Upper lobe of left lung (tissue), 6 donors: ENCODE data around the gene HMGN1. TPM values are rescaled to one million over a fixed set of nuclear protein-coding genes. Genes with fewer than 3 reads are reported as not detected.

Source experiments
- ATAC-seq, 2 donors: fragments of 200-7000 bp; cut with Tn5 transposase; one replicate each; pipeline ENCODE4 v1.9.1; 2022; ENCODE audit warnings: mild to moderate bottlenecking in 2 of 2, moderate library complexity in 2 of 2; ENCODE audit not compliant: low FRiP score in 2 of 2
- DNase-seq, 2 donors: peaks; one replicate each; pipeline ENCODE4 v3.0.0-alpha.2; 2019 to 2020
- H3K27ac ChIP-seq, 4 donors: fragments of 200-600 bp; sonication (generic); one replicate each; pipeline ENCODE4 v1.5.1; 2016 to 2019
- H3K27me3 ChIP-seq, 4 donors: fragments of 200-600 bp; sonication (generic); one replicate each; pipeline ENCODE4 v1.5.1; 2017 to 2019
- H3K36me3 ChIP-seq, 4 donors: fragments of 200-600 bp; sonication (generic); one replicate each; pipeline ENCODE4 v1.5.1; 2016 to 2019
- H3K4me1 ChIP-seq, 4 donors: fragments of 200-600 bp; sonication (generic); one replicate each; pipeline ENCODE4 v1.5.1; 2018 to 2019
- H3K4me3 ChIP-seq, 4 donors: fragments of 200-600 bp; sonication (generic); one replicate each; pipeline ENCODE4 v1.5.1; 2017 to 2019; ENCODE audit warnings: mild to moderate bottlenecking in 2 of 4, moderate library complexity in 1 of 4
- H3K9me3 ChIP-seq, 4 donors: fragments of 200-600 bp; sonication (generic); one replicate each; pipeline ENCODE4 v1.5.1; 2018 to 2019
- CTCF ChIP-seq, 6 experiments: fragments of 450-650 bp in 4 of 6; fragments of 200-600 bp in 2 of 6; sonication (generic) in 2 of 6; IDR thresholded peaks; one replicate each; pipeline ENCODE4 v1.5.1; 2016 to 2019; ENCODE audit warnings: antibody characterized with exemption in 6 of 6
- EP300 ChIP-seq, 4 donors: sonication (generic); formaldehyde crosslinking; IDR thresholded peaks; one replicate each; pipeline ENCODE4 v1.5.1; 2017; ENCODE audit warnings: antibody characterized with exemption in 4 of 4, control low read depth in 2 of 4
- POLR2A ChIP-seq, 4 donors: fragments of 450-650 bp; IDR thresholded peaks; one replicate each; pipeline ENCODE4 v1.5.1; 2016 to 2017; ENCODE audit warnings: antibody characterized with exemption in 4 of 4, mild to moderate bottlenecking in 2 of 4
- POLR2AphosphoS5 ChIP-seq, 2 donors: sonication (generic); formaldehyde crosslinking; IDR thresholded peaks; one replicate each; pipeline ENCODE4 v1.5.1; 2017; ENCODE audit warnings: antibody characterized with exemption in 2 of 2
- WGBS, 2 donors: methylation state at CpG; one replicate each; pipeline ENCODE4 v1.1.5; 2017 to 2018; 5-methylcytosine and 5-hydroxymethylcytosine counted together
- total RNA-seq, 6 donors: library from RNA; depleted of rRNA in 4 of 6; stranded (reverse); fragments of >200 nt in 4 of 6; gene quantifications; one replicate each; pipeline versions ENCODE4 v1.1.0 to v1.2.1, GENCODE V29; 2016 to 2021
- donor health status: DM: no; HTN: no; CAD: no; lungs with moderate emphysema.
- donor health status: DM: no; HTN: yes; CAD: no; lungs with severe emphysema.

The HMGN1 gene
- 100 to 1,000 TPM in 3 of 6 donors, 10 to 100 TPM in 3; 80.7 to 164 (median 115) TPM for total RNA-seq

- no peaks in the 10 kb centered on the region for H3K9me3 ChIP-seq
- H3K27ac ChIP-seq: peak within 1 kb of the TSS; percentile 86 to 99 (median 94)
- TF ChIP-seq CTCF (IDR thresholded peaks at IDR 0.05): peak in 4 of 6 experiments; percentile 26 to 39 (median 34)
- TF ChIP-seq POLR2A (IDR thresholded peaks at IDR 0.05): peak in 3 of 4 donors; percentile 42 to 75 (median 75)
- no peak for TF ChIP-seq EP300 (IDR thresholded peaks at IDR 0.05)
- TF ChIP-seq POLR2AphosphoS5 (IDR thresholded peaks at IDR 0.05): peak; percentile 46 to 72
- WGBS, 2 donors: 0 to 1% methylated on average over 29 to 40 of the region's 116 CpGs
- peak; percentile 46 to 77 for ATAC-seq
- H3K4me3 ChIP-seq: peak within 1 kb of the TSS; percentile 61 to 90 (median 84)
- peak; percentile 88 to 96 for DNase-seq
- H3K4me1 ChIP-seq: peaks cover 18 to 30% (median 26%) of the 10 kb centered on the region in 4 donors
- H3K27me3 ChIP-seq: no peaks in the 10 kb centered on the region
- H3K36me3 ChIP-seq: peaks cover 0 to 19% (median 1%) of the 10 kb centered on the region in 4 donors
These were observed at the start of gene HMGN1 for GRCh38 chr21:39348355-39349210. Gene HMGN1 (minus strand): TSS chr21:39349088. CDS start chr21:39348917, 171 bp downstream.

- ATAC-seq: no peak
- Histone ChIP-seq H3K27me3 (no peaks in the 10 kb centered on the region), H3K4me1 (no peaks in the 10 kb centered on the region), H3K9me3 (no peaks in the 10 kb centered on the region), H3K4me3 (no peak overlapping the region), H3K36me3 (peaks cover 9 to 57% (median 22%) of the 10 kb centered on the region in 4 donors), H3K27ac (no peak overlapping the region)
- 81 to 83% methylated on average over 10 to 11 of the region's 11 CpGs for WGBS, 2 donors
- DNase-seq: no peak
- no peak for TF ChIP-seq POLR2A (IDR thresholded peaks at IDR 0.05)
- no peak for TF ChIP-seq EP300 (IDR thresholded peaks at IDR 0.05)
- TF ChIP-seq CTCF (IDR thresholded peaks at IDR 0.05): no peak
- no peak for TF ChIP-seq POLR2AphosphoS5 (IDR thresholded peaks at IDR 0.05)
These were observed 48.9 kb upstream of the HMGN1 start for GRCh38 chr21:39397646-39398385.

- H3K27ac ChIP-seq: no peak overlapping the region
- 93 to 96% methylated on average over 7 of the region's 7 CpGs for WGBS, 2 donors
- no peaks in the 10 kb centered on the region for H3K27me3 ChIP-seq
- DNase-seq (no peak), ATAC-seq (no peak)
- no peak overlapping the region for H3K4me3 ChIP-seq
- no peak for TF ChIP-seq EP300 (IDR thresholded peaks at IDR 0.05)
- no peak for TF ChIP-seq CTCF (IDR thresholded peaks at IDR 0.05)
- no peak for TF ChIP-seq POLR2AphosphoS5 (IDR thresholded peaks at IDR 0.05)
- TF ChIP-seq POLR2A (IDR thresholded peaks at IDR 0.05): no peak
- peaks cover 13 to 73% (median 34%) of the 10 kb centered on the region in 4 donors for H3K36me3 ChIP-seq
- peaks cover 8 to 14% (median 12%) of the 10 kb centered on the region in 4 donors for H3K4me1 ChIP-seq
- no peaks in the 10 kb centered on the region for H3K9me3 ChIP-seq
These were observed 44.1 kb upstream of the HMGN1 start for GRCh38 chr21:39392981-39393380.

DNA sequence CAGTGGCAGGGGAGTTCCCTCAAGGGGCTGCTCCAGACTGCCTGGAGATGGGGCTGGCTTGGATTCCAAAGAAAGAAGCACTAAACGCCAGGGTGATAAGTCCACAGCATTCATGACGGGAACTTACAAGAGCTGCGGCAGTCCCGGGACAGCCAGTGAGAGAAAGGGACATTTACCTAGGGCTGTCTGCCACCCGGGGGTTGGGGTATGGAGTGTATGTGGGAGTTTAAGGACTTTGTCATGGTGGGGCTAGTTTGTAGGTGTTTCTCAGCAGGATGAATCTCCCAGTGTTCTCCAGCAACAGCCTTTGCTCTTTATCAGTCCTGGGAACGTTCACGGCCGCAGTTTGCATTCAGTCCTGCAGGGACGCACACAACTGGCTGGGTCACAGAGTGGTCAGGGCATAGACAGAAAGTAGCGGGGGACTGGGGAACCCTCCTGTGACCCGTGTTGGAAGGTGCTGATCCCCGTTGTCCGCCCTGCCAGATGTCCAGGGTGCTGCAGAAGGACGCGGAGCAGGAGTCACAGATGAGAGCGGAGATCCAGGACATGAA lies 41.4 kb upstream of the HMGN1 start:
- H3K27me3 ChIP-seq: no peaks in the 10 kb centered on the region
- WGBS, 2 donors: 81 to 87% methylated on average over 11 to 16 of the region's 16 CpGs
- peaks cover 13 to 49% (median 27%) of the 10 kb centered on the region in 4 donors for H3K36me3 ChIP-seq
- no peaks in the 10 kb centered on the region for H3K9me3 ChIP-seq
- ATAC-seq (no peak), DNase-seq (no peak)
- TF ChIP-seq POLR2AphosphoS5 (IDR thresholded peaks at IDR 0.05) (no peak), POLR2A (IDR thresholded peaks at IDR 0.05) (no peak), EP300 (IDR thresholded peaks at IDR 0.05) (no peak), CTCF (IDR thresholded peaks at IDR 0.05) (no peak)
- peaks cover 14 to 38% (median 21%) of the 10 kb centered on the region in 4 donors for H3K4me1 ChIP-seq
- no peak overlapping the region for H3K27ac ChIP-seq
- H3K4me3 ChIP-seq: no peak overlapping the region
